NCI-H524 treated with DMSO at 0.1 percent for 48 hours (cell line): ENCODE data around the gene LYPD5.
"Not testable (repeated sequence)": the region's sequence is repeated elsewhere in the genome, so short reads cannot be mapped to it uniquely, and the experiment has no call there.

ENCODE experiments used
- DNase-seq: peaks from one replicate; lab custom pipeline; 2025; lab: John Stamatoyannopoulos, UW

Gene LYPD5

DNA sequence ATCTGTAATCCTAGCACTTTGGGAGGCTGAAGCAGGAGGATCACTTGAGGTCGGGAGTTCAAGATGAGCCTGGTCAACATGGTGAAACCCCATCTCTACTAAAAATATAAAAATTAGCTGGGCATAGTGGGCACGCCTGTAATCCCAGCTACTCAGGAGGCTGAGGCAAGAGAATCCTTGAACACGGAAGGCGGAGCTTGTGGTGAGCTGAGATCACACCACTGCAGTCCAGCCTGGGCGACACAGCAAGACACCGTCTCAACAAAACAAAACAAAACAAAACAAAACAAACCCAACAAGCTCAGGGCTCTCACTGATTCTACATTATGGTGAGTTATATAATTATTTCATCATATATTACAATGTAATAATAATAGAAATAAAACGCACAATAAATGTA lies 4.2 kb upstream of the LYPD5 start:
- not testable (repeated sequence) for DNase-seq

DNA sequence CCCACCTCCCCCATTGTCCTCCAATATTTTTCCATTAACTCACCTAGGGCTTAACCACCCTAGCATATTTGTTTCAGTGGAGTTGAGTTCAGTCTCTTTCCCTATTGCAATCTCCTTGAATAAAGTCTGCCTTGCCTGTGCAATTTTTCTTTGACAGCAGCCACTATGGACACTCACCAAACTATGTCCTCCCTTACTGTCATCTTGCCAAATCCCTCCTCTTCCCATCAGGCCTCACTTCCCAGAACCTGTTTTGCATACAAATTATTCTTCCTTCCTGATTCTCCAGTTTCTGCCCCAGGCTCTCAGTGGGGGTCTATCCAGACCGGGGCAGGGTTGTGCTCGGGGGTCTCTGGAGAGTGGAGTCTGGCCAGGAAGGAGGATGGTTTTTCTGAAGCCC lies 2.2 kb upstream of the LYPD5 start:
- no peak for DNase-seq

- no peak for DNase-seq
Observed at GRCh38 chr19:43799502-43800142, 2.6 kb downstream of the LYPD5 start.

DNA sequence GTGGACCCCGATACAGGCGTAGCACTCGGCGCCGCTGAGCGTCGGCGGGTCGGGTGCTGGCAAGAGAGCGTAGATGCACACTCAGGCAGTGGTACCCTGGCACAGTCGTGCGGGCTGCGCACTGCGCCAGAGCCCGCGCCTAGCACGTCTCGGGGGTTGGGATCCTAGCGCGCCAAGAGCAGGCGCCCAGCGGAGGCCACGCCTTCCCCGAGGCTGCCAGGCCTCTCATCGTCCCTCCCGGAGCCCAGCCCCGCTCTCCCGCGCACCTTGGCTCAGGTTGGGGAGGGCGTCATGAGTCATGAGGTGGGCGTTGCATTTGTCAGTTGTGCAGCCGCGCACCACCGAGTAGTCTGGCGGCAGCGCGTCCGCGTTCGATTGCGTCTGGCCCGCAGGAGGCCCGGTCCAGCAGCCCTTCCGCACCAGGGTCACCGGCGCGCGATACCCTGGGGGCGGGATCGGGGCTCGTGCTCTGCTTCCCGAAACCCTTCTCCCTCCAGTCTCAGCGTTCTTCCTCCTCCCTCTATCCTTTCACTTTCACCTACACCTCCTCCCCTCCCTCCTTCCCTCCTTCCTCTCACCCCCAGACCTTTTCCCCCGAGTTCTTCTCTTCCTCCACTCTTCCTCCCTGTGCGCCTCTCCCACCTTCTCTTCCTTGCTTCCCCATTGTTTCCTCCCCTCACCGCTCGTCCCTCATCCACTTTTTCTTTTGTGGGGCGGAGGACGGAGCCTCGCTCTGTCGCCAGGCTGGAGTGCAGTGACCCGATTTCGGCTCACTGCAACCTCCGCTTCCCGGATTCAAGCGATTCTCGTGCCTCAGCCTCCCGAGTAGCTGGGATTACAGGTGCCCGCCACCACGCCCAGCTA lies 3.5 kb downstream of the LYPD5 start:
- no peak for DNase-seq

DNA sequence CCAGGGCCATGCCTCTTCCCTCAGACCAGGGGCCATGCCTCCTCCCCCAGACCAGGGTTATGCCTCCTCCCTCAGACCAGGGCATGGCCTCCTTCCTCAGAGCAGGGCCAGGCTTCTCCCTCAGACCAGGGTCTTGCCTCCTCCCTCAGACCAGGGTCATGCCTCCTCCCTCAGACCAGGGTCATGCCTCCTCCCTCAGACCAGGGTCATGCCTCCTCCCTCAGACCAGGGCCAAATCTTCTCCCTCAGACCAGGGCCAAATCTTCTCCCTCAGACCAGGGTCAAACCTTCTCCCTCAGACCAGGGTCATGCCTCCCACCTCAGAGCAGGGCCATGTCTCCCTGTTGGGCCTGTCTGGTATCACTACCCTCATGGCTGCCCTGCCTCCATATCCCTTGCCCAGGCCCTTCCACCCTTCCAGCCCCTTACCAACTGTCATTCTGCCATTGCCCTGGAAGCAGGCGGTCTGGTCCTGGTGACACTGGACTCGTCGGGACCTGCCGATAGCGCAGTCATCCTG lies 4.2 kb downstream of the LYPD5 start:
- DNase-seq: no peak

DNA sequence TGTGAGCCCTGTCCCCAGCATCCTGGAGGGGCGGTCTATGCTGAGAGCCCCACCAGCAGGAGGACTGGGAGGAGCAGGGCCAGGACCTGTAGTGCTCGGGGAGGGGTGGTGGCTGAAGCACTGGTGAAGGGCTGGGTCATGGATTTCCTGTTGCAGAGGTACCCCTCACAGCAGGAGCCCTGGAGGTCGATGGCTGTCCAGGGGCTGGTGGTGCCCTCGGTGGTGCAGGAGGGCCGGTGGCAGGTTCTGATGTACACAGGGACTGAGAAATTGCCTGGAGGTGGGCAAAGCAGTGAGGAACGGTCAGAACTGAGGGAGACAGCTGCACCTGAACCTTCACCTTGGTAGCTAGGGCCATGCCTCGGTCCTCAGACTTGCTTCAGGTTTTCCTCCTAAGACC lies 4.7 kb downstream of the LYPD5 start:
- no peak for DNase-seq

GRCh38 chr19:43797118-43797517 lies 5.1 kb downstream of the LYPD5 start:
- DNase-seq: no peak

- no peak for DNase-seq
Observed at GRCh38 chr19:43790587-43790986, 11.7 kb downstream of the LYPD5 start.

- DNase-seq: no peak
Observed at GRCh38 chr19:43789029-43789428, 13.2 kb downstream of the LYPD5 start.

DNA sequence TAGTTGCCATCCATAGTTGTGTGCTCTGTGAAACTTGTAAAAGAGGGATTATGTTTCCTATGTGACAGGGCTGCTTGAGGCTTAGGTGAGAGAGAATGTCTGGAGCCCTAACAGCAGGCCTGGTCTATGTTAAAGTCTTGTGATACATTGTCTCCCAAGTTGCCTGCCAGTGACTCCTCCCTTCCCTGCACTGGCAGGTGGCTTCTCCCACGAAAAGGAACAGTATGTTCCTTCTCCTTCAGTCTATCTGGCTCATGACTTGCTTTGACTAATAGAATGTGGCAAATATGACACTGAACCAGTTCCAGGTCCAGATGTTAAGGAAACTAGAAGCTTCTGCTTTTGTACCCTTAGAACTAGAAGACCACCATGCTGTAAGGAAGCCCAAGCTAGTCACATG lies 15.6 kb downstream of the LYPD5 start:
- no peak for DNase-seq

DNA sequence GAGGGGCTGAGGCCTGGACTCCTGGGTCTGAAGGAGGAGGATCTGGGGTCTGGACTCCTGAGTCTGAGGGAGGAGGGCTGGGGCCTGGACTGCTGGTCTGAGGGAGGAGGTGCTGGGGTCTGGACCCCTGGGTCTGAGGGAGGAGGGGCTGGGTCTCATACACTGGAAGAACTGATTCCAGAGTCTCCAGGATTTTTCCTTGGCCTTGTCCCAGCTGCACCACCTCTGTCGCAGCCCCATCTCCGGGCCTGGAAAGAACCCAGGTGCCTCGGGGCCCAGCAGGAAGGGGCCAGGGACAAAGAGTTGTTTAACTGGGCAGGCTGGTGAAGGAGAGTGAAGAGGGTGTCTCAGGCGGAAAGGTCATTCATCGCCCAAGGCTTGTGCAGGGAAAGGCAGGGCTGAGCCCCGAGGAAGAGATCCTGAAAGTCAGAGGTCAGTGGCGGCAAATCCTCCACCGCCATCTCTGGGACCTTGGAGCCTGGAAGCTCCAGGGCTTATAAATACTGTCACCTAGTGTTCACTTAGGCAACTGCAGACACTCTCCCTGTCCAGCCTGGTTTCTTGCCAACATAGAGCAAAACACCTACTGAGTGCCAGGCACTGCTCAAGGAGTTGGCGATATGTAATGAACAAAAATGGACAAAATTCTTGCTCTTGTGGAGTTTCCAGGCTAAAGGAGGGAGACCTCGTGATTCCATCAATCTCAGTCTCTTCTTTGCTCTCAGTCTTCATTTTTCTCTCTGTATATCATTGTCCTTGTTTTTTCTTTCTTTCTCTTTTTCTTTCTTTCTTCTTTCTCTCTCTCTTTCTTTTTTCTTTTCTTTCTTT lies 17.1 kb downstream of the LYPD5 start:
- no peak for DNase-seq

DNA sequence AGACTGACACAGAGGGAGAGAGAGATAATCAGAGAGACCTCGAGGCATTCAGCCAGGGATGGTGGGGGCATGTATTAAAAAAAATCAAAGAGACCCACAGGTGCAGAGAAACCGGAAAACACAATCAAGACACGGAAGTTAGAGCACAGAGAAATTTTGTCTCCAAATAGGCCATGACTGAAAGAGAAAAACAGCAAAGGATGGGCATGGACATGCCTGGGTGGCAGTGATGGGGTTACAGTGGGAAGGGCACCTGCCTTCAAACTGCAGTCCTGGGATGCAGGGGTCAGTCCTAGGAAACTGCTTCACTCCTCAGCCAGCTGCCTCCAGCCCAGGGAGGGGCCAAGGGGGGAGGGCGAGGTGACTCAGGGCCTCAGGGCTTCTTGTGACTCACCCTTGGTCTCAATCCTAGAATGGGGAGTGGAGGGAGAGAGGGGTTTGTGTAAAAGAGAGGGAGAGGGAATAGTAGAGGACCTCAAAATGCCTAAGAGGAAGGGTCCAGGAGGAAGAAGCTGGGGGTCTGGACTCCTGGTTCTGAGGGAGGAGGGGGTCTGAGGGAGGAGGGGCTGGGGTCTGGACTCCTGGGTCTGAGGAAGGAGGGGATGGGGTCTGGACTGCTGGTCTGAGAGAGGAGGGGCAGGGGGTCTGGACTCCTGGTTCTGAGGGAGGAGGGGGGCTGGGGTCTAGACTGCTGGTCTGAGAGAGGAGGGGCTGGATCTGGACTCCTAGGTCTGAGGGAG lies 17.8 kb downstream of the LYPD5 start:
- DNase-seq: no peak

- no peak for DNase-seq
Observed at GRCh38 chr19:43783636-43784035, 18.6 kb downstream of the LYPD5 start.

GRCh38 chr19:43782689-43783231 lies 19.5 kb downstream of the LYPD5 start:
- DNase-seq: no peak

DNA sequence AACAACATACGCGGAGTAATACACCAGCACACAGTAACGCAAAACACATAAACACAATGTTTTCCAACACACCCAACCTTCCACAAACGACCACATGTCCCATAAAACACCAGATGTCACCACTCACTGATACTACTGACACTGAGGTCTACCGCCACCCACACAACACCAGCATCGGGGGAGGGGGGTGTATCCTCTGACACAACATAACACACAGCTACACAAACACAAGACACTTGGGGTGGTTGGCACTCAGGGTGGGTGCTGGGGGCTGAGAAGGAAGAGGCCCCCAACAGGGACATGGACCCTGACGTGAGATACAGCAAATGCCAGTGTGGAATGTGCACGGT lies 20.0 kb downstream of the LYPD5 start:
- DNase-seq: no peak

DNA sequence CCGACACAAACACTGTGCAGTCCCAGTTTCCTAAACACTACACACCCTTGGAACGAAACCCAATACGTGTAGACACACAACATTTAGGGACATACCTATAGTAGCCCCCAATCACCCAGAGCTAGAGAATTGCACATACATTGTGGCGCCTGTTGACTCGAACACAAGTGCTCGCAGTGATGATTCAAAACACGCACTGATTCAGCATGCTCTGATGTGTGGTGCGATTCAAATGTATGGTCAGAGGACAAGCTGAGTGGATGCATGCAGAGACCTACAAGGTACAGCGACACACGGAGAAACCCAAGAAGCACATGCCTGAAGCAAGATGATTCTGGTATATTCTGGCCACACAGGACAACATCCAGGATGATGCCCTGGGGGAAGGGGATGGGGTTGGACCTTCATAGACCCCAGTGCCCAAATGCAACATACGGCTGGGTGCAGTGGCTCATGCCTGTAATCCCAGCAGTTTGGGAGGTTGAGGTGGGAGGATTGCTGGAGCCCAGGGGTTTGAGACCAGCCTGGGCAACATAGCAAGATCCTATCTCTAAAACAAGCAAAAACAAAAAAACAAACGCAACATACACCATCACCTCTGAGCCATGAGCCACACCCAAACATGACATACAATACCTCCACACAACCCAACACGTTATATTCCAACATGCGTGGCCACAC lies 20.5 kb downstream of the LYPD5 start:
- DNase-seq: no peak

DNA sequence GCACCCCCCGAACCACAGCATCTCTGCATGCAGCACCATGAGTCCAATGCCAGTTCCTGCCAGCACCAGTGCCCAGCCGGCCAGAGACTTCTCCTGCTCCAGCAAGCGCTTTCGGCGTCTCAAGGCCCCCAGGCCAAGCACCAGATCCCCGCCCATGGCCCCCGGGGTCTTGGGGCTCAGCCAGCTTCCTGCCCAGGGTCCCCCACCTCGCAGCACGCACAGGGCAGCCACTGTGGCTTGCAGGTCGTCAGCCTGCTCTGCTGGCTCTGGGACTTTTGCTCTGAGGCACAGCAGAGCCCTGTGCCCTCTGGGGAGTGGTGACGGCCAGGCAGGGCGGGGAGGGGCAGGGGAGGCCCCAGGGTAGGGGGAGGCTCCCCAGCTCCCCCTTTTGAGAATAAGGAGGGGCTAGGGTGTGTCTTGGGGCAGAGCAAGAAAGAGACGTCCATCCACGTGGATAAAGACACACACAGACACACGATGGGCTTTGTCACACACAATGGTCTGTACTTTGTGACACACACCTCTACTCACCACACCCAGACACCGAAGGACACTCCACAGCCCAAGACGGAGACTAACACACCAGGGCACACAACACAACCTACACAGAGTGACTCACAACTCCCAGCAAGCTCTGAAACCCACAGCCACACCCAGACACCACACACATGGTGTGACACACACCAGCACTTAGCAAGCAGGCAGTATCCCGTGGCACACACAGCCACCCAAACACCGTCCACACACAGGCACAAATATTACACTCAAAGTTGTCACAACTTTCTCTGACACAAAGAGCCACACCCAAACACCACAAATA lies 21.3 kb downstream of the LYPD5 start, which contains the start of gene KCNN4:
KCNN4 (minus strand) TSS at position 268 of the 820 bp plus-strand sequence; CDS start at position 156, 112 bp downstream.
- DNase-seq: no peak

- DNase-seq: no peak
Observed at GRCh38 chr19:43779820-43780219, 22.4 kb downstream of the LYPD5 start.

DNA sequence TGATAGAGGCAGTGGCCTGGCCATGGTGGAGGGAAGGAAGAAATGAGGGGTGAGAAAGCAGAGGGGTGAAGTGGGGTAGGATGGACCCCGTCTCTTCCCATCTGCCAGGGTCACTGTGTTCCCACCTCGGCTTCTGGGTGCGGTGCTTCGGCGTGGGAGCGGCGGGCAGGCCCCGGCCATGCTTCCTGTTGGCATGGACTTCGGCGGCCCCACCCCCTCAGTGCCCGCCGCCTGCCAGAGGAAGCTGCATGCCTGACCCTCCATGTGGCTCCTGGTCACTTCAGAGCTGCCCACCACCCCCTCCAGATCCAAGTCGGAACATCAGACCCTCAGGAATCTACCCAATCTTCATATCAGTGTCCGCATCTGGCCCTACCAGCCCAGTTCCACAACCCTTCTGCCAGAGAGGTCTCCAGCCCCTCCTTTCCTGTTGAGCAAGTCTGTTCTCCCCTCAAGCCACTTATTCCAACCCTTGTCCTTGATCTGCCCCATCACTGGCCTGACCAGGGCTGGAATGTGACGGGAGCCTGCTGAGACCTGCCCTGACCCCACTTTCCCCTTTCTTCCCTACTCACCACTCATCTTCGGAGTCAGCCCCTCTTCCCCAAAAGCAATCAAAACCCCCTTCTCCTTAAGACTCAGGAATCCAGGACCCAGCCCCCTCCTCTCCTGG lies 23.0 kb downstream of the LYPD5 start:
- DNase-seq: no peak
